ENCODE results near the gene HMOX2.
A peak's percentile ranks its signal among the peaks of the same experiment; 100 is the strongest.

The HMOX2 gene

DNA sequence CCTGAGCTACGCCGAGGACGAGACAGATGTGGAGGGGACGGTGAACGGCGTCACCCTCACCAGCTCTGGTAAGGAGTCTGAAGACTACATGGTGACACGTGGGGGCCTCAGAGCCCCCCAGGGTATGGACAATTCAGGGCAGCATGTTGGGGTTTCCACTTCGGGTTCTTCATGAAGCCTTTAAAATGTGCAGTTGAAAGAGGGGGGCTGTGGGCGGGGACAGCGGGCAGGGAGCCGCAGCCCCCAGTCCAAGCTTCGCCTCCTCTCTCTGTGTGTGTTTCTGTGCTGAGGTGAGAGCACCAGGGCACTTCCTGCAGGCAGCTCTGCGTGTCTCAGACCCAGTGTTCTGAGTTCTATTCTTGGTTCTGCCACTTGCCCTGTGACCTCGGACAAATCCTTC lies 25.8 kb upstream of the HMOX2 start:
- in situ Hi-C loops (cut with MboI; ENCODE audit: low sequenced_read_pairs, unreplicated experiment) = no loop called here
- no peak for DNase-seq (ENCODE audit: low spot score)
- TF ChIP-seq CTCF (IDR thresholded peaks at IDR 0.05; ENCODE audit: borderline replicate concordance, control extremely low read depth, extremely low read depth, insufficient read depth, missing control alignments) = no peak

- no peak for TF ChIP-seq CTCF (IDR thresholded peaks at IDR 0.05; ENCODE audit: borderline replicate concordance, control extremely low read depth, extremely low read depth, insufficient read depth, missing control alignments)
- in situ Hi-C loops (cut with MboI; ENCODE audit: low sequenced_read_pairs, unreplicated experiment) = no loop called here
- no peak for DNase-seq (ENCODE audit: low spot score)
These were observed 25.2 kb upstream of the HMOX2 start for GRCh38 chr16:4450931-4451519.

DNA sequence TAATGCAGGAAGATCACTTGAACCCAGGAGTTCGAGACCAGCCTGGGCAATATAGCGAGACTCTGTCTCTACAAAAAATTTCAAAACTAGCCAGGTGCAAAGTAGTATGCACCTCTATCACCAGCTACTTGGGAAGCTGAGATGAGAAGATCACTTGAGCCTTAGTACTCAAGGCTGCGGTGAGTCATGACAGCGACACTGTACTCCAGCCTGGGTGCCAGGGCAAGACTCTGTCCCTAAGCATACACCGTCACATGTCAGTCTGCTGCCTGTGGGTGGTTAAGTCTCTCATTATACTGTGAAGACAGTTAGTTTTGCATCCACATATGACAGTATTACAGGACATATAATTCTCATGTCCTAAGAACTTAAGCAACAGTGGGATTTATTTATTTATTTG lies 23.5 kb upstream of the HMOX2 start:
- in situ Hi-C loops (cut with MboI; ENCODE audit: low sequenced_read_pairs, unreplicated experiment) = no loop called here
- DNase-seq (ENCODE audit: low spot score) = no peak
- no peak for TF ChIP-seq CTCF (IDR thresholded peaks at IDR 0.05; ENCODE audit: borderline replicate concordance, control extremely low read depth, extremely low read depth, insufficient read depth, missing control alignments)

GRCh38 chr16:4454623-4455022 lies 21.6 kb upstream of the HMOX2 start:
- in situ Hi-C loops (cut with MboI; ENCODE audit: low sequenced_read_pairs, unreplicated experiment) = no loop called here
- DNase-seq (ENCODE audit: low spot score) = peak; percentile 20
- TF ChIP-seq CTCF (IDR thresholded peaks at IDR 0.05; ENCODE audit: borderline replicate concordance, control extremely low read depth, extremely low read depth, insufficient read depth, missing control alignments) = no peak

DNA sequence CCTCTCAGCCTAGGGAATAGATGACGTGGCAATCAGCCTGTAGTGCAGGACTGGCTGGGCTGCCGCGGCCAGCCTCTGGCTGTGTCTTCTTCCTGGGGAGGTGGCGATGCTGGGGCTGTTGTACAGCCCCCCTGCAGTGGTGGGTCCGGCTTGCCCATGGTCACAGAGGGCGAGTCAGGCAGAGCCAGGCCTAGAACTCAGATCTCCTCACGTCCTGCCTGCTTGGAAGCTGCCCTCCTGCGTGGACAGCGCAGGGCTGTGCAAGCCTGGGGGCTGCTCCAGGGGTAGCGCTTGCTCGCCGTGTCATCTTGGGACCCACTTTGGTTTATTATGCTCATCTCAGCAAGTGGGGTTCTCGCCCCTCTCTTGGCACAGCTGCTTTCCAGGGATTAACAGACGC lies 21.1 kb upstream of the HMOX2 start:
- no peak for DNase-seq (ENCODE audit: low spot score)
- no peak for TF ChIP-seq CTCF (IDR thresholded peaks at IDR 0.05; ENCODE audit: borderline replicate concordance, control extremely low read depth, extremely low read depth, insufficient read depth, missing control alignments)
- in situ Hi-C loops (cut with MboI; ENCODE audit: low sequenced_read_pairs, unreplicated experiment) = no loop called here

- in situ Hi-C loops (cut with MboI; ENCODE audit: low sequenced_read_pairs, unreplicated experiment) = no loop called here
- TF ChIP-seq CTCF (IDR thresholded peaks at IDR 0.05; ENCODE audit: borderline replicate concordance, control extremely low read depth, extremely low read depth, insufficient read depth, missing control alignments) = no peak
- DNase-seq (ENCODE audit: low spot score) = no peak
These were observed 20.2 kb upstream of the HMOX2 start for GRCh38 chr16:4455951-4456350.

DNA sequence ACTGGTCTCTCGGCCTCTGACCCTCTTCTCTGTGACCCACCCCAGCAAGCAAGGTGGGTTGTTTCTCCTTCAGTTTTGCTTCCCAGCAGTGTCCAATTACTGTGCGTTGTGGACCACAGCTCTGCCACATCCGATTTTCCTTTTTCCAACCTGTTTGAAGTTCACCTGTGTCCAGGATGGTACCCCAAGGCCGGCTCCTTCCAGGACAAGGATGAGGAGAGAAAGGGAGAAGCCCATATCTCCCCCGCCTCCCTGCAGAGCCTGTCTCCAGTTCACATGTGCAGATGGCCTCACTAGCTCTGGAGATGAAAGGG lies 15.3 kb upstream of the HMOX2 start:
- no peak for TF ChIP-seq CTCF (IDR thresholded peaks at IDR 0.05; ENCODE audit: borderline replicate concordance, control extremely low read depth, extremely low read depth, insufficient read depth, missing control alignments)
- in situ Hi-C loops (cut with MboI; ENCODE audit: low sequenced_read_pairs, unreplicated experiment) = no loop called here
- DNase-seq (ENCODE audit: low spot score) = peak; percentile 22
